Muscle of leg (tissue), 11 donors: ENCODE results near the gene RBM20. TPM values are rescaled to one million over a fixed set of nuclear protein-coding genes. Genes with fewer than 3 reads are reported as not detected.

ENCODE experiments used
- DNase-seq: peaks from one replicate; pipeline ENCODE4 v3.0.0; 2013
- H3K27ac ChIP-seq: one replicate; pipeline ENCODE4 v1.5.1; 2013; ENCODE audit warnings: mild to moderate bottlenecking, low read length, control low read depth
- H3K27me3 ChIP-seq: one replicate; pipeline ENCODE4 v1.6.1; 2013; ENCODE audit warnings: low read length; ENCODE audit not compliant: control insufficient read depth, insufficient read depth
- H3K36me3 ChIP-seq: one replicate; pipeline ENCODE4 v1.6.1; 2013; ENCODE audit warnings: low read length; ENCODE audit not compliant: control insufficient read depth, insufficient read depth
- H3K4me1 ChIP-seq: one replicate; pipeline ENCODE4 v1.6.1; 2013; ENCODE audit warnings: low read length; ENCODE audit not compliant: control insufficient read depth, insufficient read depth
- H3K4me3 ChIP-seq: one replicate; pipeline ENCODE4 v1.5.1; 2013; ENCODE audit warnings: low read length, control low read depth
- H3K9me3 ChIP-seq: replicated peaks from 2 replicates; pipeline ENCODE4 v1.6.1; 2013; ENCODE audit warnings: low read depth, low read length; ENCODE audit not compliant: control insufficient read depth
- WGBS: methylation state at CpG from one replicate; pipeline ENCODE4 v1.1.5; 2013; ENCODE audit warnings: missing lambda C conversion rate; ENCODE audit not compliant: insufficient coverage; 5-methylcytosine and 5-hydroxymethylcytosine counted together
- polyA plus RNA-seq, 8 donors: library from polyadenylated mRNA; unstranded; fragments of 120-200 nt; gene quantifications; one replicate each; pipeline versions ENCODE4 v1.2.1 to v1.2.3, GENCODE V29; 2013; ENCODE audit warnings: inconsistent platforms in 1 of 8, low replicate concordance in 1 of 8; ENCODE audit not compliant: insufficient read length in 8 of 8, insufficient read depth in 1 of 8
- total RNA-seq: library from RNA; stranded (reverse); fragments of 120-200 nt; gene quantifications from one replicate; pipeline ENCODE4 v1.2.4, GENCODE V29; 2013

The RBM20 gene
- total and polyA plus RNA-seq, 9 donors: 6.5 to 17.0 (median 9.8) TPM

DNA sequence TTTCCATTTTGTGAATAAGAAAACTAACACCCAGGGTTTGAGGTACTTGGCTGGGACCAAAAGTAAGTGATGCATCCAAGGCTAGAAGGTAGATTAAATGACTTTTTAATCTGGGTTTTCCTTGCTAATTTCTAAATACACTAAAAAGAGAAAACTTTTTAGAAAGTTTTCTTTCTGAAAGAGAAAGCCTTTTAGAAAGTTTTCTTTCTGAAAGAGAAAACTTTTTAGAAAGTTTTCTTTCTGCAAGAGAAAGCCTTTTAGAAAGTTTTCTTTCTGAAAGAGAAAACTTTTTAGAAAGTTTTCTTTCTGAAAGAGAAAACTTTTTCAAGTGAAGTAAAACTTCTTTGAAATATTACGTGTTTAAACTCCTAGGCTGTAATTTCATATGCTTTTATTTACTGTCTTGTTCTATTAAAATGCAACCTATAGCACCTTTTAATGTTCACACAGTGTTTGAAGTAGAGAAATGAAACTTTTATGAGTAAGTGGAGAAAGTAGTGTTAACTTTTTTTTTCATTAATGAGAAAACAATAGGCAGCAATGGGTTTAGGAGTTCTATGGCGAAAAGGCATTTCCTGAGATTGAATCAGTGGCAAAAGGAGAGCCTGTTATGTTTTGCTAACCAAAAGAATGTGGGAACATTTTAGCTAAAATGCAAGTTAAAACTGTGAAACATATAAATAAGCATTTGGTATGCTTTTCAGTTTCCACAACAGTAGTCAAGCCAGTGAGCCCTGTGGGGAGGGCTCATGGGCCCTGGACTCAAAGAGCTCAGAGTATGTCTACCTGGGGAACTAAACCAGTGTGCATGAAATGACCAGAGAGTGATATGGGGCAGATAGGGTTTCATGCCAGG, 103.7 kb downstream of the RBM20 start:
- no peak for DNase-seq
- Histone ChIP-seq H3K4me3 (no peak overlapping the region), H3K36me3 (no peaks in the 10 kb centered on the region), H3K9me3 (no peaks in the 10 kb centered on the region), H3K4me1 (no peaks in the 10 kb centered on the region), H3K27ac (no peak overlapping the region), H3K27me3 (no peaks in the 10 kb centered on the region)
- WGBS: 57% methylated on average over 1 of the region's 2 CpGs

DNA sequence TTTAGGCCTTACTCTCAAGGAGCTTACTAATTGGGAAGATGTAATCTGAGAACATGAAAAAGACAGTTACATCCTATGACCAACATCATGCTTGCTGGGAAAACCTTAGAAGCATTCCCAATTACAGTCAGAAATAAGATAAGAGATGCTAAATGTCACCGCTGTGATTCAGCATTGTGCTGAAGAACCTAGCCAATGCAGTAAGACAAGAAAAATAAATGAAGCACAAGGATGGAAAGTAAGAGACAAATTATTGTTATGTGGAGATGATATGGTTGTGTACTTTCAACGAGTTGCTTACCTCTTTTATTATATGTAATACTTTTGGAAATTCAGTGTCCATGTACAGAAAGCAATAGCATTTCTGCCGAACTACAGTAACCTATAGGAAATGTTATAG, 104.8 kb downstream of the RBM20 start:
- WGBS: 100% methylated on average over 1 of the region's 3 CpGs
- H3K27me3 ChIP-seq: no peaks in the 10 kb centered on the region
- no peak overlapping the region for H3K4me3 ChIP-seq
- H3K36me3 ChIP-seq: no peaks in the 10 kb centered on the region
- DNase-seq: no peak
- H3K9me3 ChIP-seq: no peaks in the 10 kb centered on the region
- no peaks in the 10 kb centered on the region for H3K4me1 ChIP-seq
- H3K27ac ChIP-seq: no peak overlapping the region

DNA sequence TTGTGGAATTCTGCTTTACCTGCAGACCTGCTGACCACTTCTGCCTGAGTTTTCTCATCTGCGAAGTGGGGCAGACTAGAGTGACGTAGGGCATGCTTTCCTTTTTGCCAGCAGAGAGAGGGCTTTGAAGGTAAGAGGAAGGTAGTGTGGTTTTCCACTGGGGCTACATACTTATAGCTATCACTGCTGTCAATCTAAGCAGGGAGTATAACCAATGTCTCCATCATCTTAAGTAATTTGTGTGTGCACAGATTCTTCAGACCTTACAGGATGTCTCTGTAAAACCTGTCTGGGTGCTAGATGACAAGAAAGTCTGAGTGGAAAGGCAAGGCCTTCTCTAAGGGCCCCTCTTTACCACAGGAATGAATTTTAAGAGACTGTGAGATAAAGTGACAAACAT, 106.8 kb downstream of the RBM20 start:
- H3K4me1 ChIP-seq: no peaks in the 10 kb centered on the region
- no peak overlapping the region for H3K27ac ChIP-seq
- H3K27me3 ChIP-seq: no peaks in the 10 kb centered on the region
- no peaks in the 10 kb centered on the region for H3K36me3 ChIP-seq
- H3K9me3 ChIP-seq: no peaks in the 10 kb centered on the region
- DNase-seq: no peak
- H3K4me3 ChIP-seq: no peak overlapping the region
- WGBS: no CpG with 5 or more reads among the region's 2 CpGs

DNA sequence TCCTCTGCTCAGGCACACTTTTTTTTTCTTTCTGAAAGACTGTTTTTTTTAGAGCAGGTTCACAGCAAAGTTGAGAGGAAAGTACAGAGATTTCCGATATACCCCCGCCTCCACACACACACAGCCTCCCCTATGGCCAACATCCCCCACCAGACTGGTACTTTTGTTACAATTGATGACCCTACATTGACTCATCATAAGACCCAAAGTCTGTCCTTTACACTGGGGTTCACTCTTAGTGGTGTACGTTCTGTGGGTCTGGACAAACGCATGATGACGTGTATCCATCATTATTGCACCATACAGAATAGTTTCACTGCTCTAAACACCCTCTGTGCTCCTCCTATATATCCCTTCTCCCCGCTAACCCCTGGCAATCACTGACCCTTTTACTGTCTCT, 107.7 kb downstream of the RBM20 start:
- WGBS: 72% methylated on average over 3 of the region's 6 CpGs
- Histone ChIP-seq H3K36me3 (no peaks in the 10 kb centered on the region), H3K4me3 (no peak overlapping the region), H3K4me1 (no peaks in the 10 kb centered on the region), H3K27me3 (no peaks in the 10 kb centered on the region), H3K27ac (no peak overlapping the region), H3K9me3 (no peaks in the 10 kb centered on the region)
- DNase-seq: no peak

DNA sequence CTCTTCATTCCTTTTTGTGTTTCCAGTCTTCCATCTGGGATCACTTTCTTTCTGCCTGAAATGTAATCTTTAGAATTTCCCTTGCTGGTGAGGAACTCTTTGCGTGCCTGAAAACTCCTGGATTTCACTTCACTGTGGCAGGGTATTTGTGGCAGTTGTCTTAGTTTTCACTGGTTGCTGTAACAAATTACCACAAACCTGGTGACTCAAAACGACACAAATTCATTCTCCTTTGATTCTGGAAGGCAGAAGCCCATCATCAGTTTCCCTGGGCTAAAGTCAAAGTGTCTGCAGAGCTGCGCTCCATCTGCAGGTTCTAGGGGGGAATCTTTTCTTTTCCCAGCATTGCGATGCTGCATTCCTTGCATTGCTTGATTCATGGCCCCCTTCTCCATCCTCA, 109.3 kb downstream of the RBM20 start:
- Histone ChIP-seq H3K4me3 (no peak overlapping the region), H3K27ac (no peak overlapping the region), H3K36me3 (no peaks in the 10 kb centered on the region), H3K27me3 (no peaks in the 10 kb centered on the region), H3K9me3 (no peaks in the 10 kb centered on the region), H3K4me1 (no peaks in the 10 kb centered on the region)
- 67% methylated on average over 1 of the region's 4 CpGs for WGBS
- DNase-seq: no peak

DNA sequence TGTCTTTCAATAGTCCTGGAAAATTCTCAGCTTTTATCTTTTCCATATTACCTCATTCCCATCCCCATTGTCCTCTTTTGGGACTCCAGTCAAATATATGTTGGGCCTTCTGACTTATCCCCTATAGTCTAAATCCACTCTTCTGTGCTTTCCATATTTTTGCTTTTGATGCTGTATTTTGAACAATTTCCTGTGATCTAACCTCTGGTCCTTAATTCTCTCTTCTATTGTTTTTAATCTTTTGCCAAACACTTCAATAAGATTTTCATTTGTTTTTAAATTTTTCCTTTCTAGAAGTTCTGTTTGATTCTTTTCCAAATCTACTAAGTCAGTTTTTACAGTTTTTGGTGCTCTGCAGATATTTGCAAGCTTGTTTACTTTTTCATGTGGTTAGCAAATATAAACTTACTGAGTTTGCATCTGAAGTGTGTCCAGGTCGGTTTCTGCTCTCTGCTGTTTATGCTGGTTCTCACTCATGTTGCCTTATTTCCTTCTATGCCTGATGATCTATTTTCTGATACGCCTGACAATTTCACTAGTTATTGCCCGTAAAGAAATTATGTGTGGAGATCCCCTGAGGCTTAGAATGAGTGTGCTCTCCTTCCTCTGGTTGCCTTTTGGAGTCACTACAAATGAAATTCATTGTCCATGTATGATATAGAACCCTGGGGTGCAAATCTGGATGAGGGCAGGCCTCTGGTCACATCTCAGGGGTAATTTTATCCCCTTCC, 110.4 kb downstream of the RBM20 start:
- Histone ChIP-seq H3K36me3 (no peaks in the 10 kb centered on the region), H3K9me3 (no peaks in the 10 kb centered on the region), H3K4me1 (peaks cover 5% of the 10 kb centered on the region), H3K27me3 (no peaks in the 10 kb centered on the region), H3K27ac (no peak overlapping the region), H3K4me3 (no peak overlapping the region)
- DNase-seq: no peak
- WGBS: no CpG with 5 or more reads among the region's 3 CpGs

DNA sequence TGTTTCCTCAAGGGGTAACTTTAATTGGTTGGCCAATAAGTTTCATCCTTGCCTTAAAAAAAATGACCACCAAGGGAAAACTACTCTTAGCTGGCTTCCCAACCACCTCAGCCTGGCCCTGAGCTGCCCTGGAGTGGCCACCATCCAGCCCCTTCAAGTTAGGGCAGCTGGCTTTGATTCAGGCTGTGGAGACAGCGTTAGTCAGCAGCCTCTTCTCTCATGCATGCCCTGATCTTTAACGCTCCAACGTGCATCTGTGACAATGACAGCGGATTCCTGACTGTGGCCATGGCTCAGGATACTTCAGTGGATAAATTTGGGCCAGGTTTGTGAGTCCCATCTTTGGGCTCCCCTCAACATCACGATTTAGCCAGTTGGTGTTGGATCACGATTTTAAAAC, 111.6 kb downstream of the RBM20 start:
- Histone ChIP-seq H3K27ac (no peak overlapping the region), H3K9me3 (no peaks in the 10 kb centered on the region), H3K4me3 (no peak overlapping the region), H3K4me1 (peaks cover 5% of the 10 kb centered on the region), H3K36me3 (no peaks in the 10 kb centered on the region), H3K27me3 (no peaks in the 10 kb centered on the region)
- no peak for DNase-seq
- 75% methylated on average over 4 of the region's 6 CpGs for WGBS

DNA sequence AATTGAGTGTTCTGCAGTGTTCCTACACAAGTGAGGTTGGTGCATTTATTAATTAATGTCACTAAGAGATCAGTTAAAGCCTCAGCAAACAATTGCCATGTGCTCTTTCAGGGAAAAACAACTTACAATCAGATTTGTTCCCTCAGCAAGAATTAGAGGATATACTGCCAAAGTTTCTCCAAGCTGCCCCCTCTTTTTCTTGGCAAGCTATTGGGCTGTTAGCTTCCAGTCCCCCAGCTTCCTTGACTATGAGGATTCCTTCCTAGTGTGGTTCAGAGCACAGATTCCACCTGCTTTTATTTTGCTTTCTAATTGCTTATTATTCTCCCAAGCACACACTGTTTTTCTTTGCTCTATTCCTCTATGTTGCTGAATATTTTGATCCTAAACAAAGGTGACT, 112.7 kb downstream of the RBM20 start:
- peak; percentile 43 for DNase-seq
- Histone ChIP-seq H3K36me3 (no peaks in the 10 kb centered on the region), H3K4me3 (no peak overlapping the region), H3K27me3 (no peaks in the 10 kb centered on the region), H3K4me1 (peaks cover 5% of the 10 kb centered on the region), H3K9me3 (no peaks in the 10 kb centered on the region), H3K27ac (no peak overlapping the region)

DNA sequence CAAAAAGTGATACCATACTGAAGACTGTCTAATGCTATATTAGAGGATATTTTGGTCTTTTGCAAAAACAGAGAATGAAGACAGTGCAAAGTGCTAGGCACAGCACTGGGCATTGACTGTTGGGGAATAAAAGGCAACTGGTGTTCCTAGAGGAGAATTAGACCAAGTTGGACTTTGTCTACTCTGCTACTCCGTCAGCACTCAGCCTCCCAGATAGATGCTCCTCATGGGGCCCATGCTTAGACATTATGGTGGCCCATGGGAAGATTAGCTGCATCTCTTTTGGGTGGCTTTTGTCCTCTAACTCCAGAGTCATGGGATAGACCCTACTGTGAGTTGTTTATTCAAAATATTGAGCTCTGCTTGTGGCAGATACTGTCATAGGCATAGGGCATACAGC, 113.5 kb downstream of the RBM20 start:
- no peak overlapping the region for H3K27ac ChIP-seq
- peaks cover 5% of the 10 kb centered on the region for H3K4me1 ChIP-seq
- H3K36me3 ChIP-seq: no peaks in the 10 kb centered on the region
- no peaks in the 10 kb centered on the region for H3K9me3 ChIP-seq
- DNase-seq: no peak
- WGBS: no CpG with 5 or more reads among the region's 1 CpG
- no peaks in the 10 kb centered on the region for H3K27me3 ChIP-seq
- no peak overlapping the region for H3K4me3 ChIP-seq

DNA sequence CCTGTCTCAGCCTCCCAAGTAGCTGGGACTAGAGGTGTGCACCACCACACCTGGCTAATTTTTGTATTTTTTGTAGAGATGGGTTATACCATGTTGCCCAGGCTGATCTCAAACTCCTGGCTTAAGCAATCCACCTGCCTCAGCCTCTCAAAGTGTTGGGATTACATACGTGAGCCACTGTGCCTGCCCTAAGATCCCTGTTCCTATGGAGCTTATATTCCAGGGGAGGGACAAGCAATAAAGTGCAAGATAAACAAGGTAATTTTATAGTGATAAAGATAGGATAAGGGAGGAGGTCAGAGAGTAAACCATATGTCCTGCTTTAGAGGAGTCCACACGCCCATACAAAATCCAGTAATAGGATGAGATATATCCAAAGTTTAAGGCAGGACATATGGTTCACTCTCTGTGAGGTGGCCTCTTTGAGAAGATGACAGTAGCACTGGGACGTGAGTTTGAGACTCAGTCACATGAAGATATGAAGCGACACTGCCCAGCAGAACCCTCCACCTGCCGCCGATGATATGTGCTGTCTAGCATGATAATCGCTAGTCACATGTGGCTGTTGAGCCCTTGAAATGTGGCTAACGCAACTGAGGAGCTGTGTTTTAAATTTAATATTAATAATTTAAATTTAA, 114.1 kb downstream of the RBM20 start:
- no peak for DNase-seq
- Histone ChIP-seq H3K4me1 (peaks cover 5% of the 10 kb centered on the region), H3K27ac (peak overlapping the region; percentile 67), H3K9me3 (no peaks in the 10 kb centered on the region), H3K27me3 (no peaks in the 10 kb centered on the region), H3K4me3 (no peak overlapping the region), H3K36me3 (no peaks in the 10 kb centered on the region)
- WGBS: 79% methylated on average over 3 of the region's 8 CpGs
